ENCODE data around the gene FAU.
A peak's percentile ranks its signal among the peaks of the same experiment; 100 is the strongest.
"Not testable (repeated sequence)": the region's sequence is repeated elsewhere in the genome, so short reads cannot be mapped to it uniquely, and the experiment has no call there.

Gene FAU

DNA sequence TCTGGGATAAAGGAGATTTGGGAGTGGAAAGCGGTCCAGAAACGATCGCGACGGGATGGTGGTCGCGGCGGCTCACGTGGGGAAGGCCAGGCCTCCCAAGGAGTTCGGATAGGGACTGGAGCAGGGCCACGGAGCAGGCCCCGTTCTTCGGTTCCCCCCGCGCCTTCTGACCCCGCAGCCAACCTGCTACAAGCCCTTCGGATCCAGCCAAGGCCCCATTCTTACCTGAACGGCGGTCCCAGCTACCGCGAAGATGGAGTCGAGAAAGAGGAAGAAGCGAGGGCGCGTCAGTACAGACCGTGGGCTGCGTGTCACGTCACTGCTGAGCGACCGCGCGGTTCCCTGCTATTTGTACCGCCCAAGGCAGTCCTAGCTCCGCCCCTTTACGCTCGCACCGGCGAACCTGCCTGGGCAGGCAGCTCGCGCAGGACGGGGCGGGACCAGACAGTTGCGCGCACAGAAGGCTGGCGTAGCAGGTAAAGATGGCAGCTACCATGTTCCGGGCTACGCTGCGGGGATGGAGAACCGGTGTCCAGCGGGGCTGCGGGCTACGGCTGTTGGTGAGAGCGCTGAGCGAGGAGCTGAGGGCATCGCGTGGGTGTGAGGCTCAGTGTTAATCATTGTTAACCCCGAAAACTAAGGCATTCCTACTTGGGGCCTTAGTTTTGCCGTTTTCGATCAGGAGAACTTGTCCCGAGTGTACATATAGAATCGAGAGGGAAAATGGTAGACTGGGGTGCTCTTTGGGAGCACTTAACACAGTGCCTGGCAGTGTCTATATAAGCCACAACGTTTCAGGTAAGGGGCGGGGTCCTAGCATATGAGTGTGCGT, at the start of gene FAU, which contains the start of gene MRPL49:
Gene FAU (minus strand): TSS at position 270 of the 832 bp plus-strand sequence. CDS start 321 bp downstream, outside the sequence.
Gene MRPL49 (plus strand): TSS at position 457 of the 832 bp plus-strand sequence. CDS start 26 bp downstream, at position 483.
- peak; percentile 86 for DNase-seq

DNA sequence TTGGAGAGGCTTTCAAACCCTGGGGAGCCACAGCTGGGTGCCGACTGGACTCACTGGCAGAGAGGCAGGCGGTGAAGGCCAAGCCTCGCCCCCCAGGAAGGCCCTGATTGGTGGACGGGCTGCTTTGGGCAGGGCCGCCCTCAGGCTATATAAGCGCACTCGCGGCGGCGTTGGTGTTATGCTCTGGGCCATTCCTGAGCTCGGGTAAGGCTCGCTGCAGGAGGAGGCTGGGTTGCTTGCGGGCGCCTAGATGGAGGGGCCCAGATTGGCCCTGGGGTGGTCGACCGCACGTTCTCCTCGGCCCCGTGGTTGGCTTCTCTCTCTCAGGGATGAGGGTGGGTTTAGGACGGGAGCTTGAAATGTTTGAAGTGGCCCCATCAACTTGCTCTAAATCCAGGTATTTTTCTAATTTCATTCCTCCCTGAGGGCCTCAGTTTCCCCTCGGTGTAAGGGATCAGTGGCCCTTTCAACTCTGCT, 48.2 kb upstream of the FAU start, which contains the start of gene SPDYC:
Gene SPDYC (plus strand): TSS at position 176 of the 477 bp plus-strand sequence. CDS start 1,125 bp downstream, outside the sequence.
- no peak for DNase-seq

DNA sequence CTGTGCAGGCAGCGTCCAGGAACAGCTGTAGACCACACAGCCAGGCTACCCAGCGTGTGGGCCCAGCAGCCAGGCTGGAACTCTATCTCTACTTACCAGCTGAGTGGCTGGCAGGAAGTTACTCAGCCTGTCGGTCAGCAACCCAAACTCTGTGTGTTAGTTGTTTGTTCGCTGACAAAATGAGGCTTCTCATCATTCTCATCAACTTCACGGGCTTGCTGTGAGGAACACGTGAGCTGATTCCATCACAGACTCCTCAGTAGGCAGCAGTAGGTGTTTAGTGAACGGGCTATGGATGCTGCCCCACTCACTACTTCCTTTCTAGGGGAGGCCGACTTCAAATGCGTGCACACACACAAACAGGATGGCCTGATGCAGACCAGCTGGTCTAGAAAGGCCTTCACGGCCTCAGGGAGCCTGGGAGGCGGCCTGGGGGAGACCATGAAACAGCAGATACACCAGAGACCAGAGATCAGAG, 47.3 kb upstream of the FAU start:
- no peak for DNase-seq

DNA sequence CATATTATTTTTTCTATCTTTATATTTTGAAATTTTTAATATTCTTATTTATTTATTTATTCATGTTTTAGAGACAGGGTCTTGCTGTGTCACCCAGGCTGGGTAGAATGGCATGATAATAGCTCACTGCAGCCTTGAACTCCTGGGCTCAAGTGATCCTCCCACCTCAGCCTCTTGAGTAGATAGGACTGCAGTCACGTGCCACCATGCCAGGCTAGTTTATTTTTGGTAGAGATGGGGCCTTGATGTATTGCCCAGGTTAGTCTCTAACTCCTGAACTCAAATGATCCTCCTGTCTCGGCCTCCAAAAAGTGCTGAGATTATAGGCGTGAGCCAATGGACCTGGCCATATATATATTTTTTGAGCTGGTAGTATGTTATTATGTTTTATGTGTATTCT, 45.7 kb upstream of the FAU start:
- no peak for DNase-seq

DNA sequence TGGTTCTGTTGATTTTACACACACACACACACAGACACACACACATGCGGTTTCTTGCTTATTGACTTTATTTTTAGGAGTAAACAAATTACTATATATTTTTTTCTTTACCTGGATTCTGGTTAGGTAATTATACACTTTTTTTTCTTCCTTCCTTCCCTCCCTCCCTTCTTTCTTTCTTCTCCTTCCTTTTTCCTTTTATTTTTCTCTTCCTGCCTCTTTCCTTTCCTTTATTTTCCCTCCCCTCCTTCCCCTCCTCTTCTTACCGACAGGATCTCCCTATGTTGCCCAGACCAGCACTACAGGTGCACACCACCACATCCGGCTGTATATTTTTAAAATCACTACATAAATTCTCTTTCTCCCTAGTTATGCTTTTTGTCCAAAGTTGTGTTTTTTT, 45.0 kb upstream of the FAU start:
- no peak for DNase-seq

DNA sequence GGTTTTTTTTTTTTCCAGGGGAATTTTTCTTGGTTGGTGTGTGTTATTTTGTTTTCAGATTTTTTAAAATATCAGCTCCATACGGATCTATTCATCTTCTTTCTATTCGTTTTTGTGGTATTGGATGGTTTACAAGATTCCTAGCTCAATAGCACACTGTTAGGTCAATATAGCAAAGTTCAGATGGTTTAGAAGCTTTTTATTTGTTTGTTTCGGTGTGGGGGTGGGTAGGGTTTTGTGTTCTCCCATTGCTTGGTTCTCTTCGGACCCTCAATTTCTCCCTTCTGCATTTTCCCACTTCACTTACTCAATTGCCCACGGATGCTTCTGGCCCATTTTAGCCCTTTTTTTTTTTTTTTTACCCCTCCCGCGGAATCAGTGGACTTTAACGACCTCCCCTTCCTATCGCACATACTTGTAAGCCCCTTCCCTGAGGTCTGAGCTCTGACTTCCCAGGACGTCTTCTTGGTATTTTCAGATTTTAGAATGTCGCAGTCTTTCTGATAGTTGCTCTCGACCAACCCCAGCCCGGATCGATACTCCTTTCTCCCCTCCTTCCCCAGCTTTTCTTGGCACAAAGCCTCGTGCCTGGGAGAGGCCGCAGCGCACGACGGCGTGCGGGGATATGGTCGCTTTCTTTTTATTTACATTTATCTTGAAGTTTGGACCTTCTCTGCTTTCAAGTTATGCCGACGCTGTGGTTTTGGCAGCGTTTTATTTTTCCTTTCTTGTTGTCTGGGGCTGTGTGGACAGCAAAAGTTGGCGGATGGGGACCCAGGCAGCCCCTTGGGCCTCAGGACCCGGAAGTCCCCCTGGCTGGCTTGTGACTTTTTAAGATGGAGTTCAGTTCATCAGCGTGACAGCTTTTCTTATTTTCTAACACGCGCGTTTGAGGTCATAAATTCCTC, 43.7 kb upstream of the FAU start:
- no peak for DNase-seq

DNA sequence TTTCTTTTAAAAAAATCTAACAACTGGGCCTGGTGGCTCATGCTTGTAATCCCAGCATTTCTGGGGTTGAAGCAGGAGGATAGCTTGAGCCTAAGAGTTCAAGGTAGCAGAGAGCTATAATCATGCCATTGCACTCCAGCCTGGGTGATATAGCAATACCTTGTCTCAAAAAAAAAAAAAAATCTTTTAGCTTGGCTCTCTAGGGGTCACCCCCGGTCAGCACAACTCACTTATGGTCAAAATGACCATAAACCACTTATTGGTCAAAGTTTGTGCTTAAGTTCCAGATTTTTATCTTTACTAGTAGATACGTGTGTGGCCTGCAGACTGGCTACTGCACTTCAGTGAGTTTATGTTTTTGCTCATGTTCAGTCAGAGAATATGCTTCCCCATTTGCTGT, 41.8 kb upstream of the FAU start:
- DNase-seq = no peak

DNA sequence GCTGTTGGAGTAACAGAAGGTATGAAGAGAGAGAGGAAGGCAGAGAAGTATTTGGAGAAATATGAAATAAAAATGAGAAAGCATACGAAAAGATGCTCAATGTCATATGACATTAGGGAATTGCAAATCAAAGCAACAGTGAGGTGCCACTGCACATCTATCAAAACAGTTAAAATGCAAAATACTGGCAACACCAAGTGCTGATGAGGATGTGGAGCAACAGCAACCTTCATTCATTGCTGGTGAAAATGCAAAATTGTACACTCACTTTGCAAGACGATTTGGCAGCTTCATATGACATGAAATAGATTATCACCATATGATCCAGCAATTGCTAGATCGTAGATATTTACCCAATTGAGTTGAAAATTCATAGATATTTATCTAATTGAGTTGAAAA, 38.7 kb upstream of the FAU start:
- no peak for DNase-seq

DNA sequence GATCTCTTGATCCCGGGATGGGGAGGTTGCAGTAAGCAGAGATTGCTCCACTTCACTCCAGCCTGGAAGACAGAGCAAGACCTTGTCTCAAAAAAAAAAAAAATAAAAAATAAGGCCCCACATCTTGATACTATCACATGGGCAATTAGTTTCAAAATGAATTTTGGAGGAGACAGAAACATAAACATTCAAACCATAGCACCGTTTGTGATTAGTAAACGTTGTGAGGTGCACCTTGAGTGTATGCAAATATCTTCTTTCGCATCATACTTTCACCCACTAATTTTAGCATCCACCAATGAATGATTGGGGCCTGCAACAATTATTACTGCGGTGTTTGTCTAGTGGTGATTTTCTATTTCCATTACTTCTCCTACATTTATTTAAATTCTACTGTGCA, 37.1 kb upstream of the FAU start:
- no peak for DNase-seq

DNA sequence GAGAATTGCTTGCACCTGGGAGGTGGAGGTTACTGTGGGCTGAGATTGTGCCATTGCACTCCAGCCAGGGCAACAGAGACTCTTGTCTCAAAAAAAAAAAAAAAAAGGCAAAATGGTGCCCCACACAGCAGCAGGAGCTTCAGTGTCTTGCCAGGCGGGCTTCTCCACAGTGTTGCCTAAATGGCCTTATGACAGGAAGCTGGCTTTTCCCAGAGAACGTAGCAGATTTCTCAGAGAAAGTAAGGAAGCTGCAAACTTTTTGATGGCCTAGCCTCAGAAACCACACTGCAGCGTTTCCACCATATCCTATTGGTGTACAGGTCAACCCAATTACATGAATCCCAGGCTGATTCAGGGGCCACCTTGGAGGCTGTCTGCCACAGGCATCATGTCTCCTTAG, 35.4 kb upstream of the FAU start:
- DNase-seq = no peak

DNA sequence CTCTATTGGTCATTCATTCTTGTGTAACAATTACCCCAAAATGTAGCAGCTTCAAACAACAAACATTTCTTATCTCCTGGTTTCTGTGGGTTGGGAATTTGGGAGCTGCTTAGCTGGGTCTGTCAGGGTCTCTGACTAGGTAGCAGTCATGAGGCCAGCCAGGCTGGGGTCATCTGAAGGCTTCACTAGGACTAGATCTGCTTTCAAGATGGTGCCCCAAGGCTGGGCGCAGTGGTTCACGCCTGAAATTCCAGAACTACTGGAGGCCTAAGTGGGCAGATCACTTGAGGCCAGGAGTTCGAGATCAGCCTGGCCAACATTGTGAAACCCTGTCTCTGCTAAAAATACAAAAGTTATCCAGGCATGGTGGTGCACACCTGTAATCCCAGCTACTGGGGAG, 35.0 kb upstream of the FAU start:
- DNase-seq = no peak

DNA sequence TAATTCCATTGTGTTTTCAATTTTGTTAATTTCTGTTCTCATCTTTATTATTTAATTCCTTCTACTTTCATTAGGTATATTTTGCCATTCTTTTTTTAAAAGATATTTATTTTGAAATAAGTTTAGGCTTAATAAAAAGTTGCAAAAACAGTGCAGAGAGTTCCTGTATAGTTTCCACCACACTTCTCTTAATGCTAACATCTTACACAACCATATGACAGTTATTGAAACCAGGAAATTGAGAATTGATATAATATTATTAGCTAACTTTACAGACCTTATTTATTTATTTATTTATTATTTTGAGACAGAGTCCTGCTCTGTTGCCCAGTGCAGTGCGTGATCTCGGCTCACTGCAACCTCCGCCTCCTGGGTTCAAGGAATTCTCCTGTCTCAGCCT, 34.3 kb upstream of the FAU start:
- DNase-seq = no peak

DNA sequence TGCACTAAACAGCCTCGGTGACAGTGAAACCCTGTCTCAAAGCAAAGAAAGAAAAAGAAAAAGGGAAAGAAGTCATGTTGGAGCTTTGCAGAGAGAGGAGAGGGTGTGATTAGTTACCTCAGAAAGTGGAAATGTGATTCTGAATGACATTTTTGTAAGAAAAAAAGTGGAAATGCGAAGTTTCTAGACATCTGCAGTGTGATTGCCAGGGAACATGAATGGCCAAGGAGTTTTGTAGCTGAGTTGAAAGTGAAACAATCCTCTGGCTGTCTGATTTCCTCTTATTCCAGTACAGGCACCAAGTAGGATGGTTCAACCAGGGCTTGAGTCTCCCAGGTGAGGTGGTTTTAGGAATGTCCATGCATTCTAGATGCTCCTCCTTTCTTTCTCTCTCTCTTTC, 30.2 kb upstream of the FAU start:
- no peak for DNase-seq

DNA sequence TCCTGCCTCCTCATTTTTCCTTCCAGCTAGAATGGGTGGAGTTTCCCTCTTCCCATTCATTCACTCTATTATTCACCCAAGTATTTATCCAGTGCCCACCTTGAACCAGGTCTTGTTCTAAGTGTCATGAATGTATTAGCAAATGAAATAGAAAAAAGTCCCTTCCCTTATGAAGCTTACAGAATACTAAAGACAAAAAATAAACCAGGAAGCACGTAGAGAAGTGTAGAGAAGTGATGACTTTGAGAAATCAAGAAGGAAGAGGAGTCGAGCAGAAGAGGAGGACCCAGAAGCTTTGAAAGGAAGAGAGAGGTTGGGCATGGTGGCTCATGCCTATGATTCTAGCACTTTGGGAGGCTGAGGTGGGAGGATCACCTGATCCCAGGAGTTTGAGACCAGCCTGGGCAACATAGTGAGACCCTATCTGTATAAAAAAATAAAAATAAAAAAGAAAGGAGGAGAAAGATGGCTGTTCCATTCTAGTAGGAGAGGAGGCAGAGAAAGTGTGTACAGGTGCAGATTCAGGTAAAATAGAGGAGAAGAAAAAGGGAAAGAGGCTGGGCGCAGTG, 29.5 kb upstream of the FAU start:
- DNase-seq = no peak

DNA sequence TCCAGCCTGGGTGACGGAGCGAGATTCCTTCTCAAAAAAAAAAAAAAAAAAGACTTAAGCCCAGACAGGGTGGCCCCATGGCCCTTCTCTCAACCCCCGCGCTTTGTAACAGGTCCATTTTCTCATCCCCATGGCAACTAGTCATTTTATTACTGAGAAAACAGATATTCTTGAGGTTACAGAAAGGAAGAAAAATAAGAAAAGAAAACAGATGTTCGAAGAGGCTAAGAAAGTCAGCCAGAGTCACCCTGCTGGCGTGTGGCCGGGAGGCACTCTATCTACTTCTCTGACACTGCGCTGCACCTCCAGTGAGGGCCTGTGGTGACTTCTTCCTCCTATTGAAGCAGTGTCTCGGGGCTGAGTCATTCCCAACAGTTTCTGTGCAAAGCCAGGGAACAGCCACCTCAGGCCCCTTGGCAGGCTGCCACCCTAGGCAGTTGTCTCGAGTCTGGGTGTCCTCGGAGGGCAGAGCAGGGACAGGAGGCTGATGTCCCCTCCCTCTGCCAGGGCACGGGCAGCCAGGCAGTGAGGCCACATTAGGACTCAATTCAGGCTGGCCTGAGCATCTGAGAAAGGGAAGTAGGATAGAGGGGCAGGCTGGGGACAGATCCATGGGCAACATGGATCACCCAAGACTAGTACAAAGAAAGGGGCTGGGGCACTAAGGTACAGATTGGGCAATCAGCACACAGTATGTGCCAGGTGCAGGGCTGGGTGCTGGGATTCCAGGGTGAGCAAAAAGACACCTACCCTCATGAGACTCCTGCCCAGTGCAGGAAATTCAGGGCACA, 28.8 kb upstream of the FAU start:
- peak; percentile 65 for DNase-seq

DNA sequence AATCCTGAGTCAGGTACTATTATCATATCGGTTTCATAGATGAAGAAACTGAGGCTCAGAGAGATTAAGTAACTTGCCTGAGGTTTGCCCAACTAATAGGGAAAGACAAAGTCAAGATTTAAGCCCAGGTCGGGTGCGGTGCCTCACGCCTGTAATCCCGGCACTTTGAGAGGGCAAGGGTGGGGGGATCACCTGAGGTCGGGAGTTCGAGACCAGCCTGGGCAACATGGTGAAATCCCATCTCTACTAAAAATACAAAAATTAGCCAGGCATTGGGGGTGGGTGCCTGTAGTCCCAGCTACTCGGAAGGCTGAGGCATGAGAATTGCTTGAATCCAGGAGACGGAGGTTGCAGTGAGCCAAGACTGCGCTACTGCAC, 28.2 kb upstream of the FAU start:
- DNase-seq = not testable (repeated sequence)

DNA sequence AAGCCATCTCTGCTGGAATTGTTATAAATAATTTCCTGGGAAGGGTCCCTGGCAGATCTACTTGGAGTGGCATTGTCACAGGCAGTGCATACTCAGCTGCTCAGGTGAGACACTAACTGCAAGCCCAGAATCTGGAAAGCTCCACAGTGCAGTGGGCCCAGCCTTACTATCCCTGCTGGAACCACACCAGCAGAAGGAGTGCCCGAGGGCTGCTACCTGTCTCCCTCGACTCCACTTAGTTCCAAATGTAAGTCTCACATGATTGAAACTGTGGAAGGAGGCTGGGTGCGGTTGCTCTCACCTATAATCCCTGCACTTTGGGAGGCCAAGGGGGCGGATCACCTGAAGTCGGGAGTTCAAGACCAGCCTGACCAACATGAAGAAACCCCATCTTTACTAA, 26.7 kb upstream of the FAU start:
- no peak for DNase-seq

DNA sequence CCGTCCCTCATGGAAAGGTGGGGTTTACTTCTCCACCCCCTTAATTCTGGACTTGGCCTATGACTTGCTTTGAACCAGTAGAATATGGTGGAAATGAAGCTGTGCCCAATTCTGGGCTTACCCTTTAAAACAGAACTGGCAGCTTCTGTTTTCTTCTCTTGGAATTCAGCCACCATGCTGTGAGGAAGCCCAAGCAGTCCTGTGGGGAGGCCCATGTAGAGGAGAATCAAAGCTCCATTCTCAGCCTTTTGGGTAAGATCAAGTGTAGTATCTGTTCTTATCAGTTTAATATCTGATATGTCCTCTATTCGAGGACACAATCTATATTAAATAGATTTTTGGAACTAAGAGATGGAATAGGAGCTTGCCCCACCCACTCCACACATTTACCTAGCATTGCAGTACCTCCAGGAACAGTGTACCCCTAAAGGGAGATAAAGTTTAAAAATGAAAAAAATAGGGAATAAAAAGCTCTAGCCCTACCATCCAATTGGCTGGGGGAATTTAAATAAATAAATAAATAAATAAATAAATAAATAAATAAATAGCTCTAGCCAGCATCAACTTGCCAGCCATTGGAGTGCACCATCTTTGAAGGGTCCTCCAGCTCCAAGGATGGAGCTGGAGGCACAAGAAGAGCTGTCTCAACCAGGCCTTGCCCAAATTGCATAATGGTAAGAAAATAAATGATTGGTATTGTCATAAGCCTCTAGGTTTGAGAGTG, 25.6 kb upstream of the FAU start:
- no peak for DNase-seq

DNA sequence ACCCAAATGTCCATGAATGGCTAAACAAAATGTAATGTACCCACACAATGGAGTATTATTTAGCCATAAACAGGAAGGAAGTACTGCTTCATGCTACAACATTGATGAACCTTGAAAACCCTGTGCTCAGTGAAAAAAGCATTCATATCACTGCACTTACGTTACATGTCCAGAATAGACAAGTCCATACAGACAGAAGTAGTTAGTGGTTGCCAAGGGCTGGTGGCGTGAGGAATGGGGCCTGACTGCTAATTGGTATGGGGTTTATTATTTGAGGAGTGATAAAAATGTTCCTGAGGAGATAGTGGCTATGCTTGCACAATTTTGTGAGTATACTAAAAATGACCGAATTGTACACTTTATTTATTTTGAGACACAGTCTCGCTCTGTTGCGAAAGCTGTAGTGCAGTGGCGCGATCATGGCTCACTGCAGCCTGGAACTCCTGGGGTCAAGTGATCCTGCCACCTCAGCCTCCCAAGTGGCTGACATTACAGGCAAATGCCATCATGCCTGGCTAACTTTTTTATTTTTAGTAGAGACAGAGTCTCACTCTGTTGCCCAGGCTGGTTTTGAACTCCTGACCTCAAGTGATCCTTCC, 20.1 kb upstream of the FAU start:
- no peak for DNase-seq

DNA sequence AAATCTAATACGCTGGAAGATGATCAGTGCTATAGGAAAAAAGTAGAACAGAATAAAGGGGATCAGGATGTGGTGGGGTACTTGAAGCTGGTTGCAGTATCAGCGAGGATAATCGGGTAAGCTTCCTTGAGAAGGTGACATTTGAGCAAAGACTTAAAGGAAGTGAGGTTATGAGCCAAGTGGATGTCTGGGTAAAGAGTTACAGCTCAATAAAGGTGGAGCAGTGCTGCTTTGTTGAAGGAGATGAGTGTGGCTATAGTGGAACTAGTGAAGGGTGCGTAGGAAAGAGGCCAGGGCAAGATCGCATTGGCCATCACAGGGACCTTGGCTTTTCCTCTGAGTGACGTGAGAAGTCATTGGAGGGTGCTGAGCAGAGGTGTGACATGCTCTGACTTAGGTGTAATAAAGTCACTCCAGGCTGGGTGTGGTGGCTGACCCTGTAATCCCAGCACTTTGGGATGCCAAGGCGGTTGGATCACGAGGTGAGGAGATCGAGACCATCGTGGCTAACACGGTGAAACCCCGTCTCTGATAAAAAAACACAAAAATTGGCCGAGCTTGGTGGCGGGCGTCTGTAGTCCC, 14.7 kb upstream of the FAU start:
- no peak for DNase-seq

DNA sequence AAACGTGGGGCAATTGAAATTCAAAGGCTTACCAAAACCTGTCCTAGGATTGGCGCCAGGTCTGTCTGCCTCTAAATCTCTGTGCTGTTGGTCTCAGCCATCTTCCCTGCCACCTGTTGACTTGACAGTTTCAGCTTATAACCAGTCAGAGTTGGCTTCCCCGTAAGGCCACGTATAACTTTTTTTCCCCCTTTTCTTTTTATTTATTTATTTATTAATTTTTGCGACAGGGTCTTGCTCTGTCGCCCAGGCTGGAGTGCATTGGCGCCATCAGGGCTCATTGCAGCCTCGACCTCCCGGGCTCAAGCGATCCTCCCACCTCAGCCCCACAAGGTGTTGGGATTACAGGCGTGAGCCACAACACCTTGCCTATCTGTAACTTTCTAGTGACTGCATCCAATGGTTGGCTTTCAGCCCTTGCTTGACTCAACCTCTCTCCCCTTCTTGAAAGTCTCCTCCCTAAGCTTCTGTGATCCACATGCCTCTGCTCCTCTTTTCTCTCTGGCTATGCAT, 13.8 kb upstream of the FAU start:
- DNase-seq = no peak

All from SHP77 treated with DMSO at 0.1 percent for 48 hours (cell line).